ENCODE results near the gene OR2H1. TPM values are rescaled to one million over a fixed set of nuclear protein-coding genes. Genes with fewer than 3 reads are reported as not detected.

OR2H1 gene
- total and polyA plus RNA-seq, 9 of the 15 experiments (the other 6 are each of a cell fraction or from before 2014, with no cell fraction given) = not detected

Other genes with a start within 250 kb of the OR2H1 start
Only the 7 nearest of the 13 such genes appear.
- gene OR5V1, start 88.3 kb upstream of the OR2H1 start, total RNA-seq (2014; rRNA removed) = not detected in 2 replicates
- gene OR5V1, start 88.3 kb upstream of the OR2H1 start, total RNA-seq (2014; rRNA removed; fragmentation: Illumina TruSeq; extraction: Trizol) = not detected in 2 replicates
- not detected in 2 replicates for gene OR5V1, start 88.3 kb upstream of the OR2H1 start, total RNA-seq (2015; rRNA removed; fragmentation: Illumina TruSeq; extraction: Trizol)
- gene OR5V1, start 88.3 kb upstream of the OR2H1 start, total RNA-seq (2021) = not detected in 2 replicates
- not detected in 2 replicates for gene OR5V1, start 88.3 kb upstream of the OR2H1 start, polyA plus RNA-seq (2011; rRNA removed)
- gene OR5V1, start 88.3 kb upstream of the OR2H1 start, polyA plus RNA-seq (2014; fragmentation: Illumina TruSeq; extraction: Trizol) = not detected in 2 replicates
- gene OR5V1, start 88.3 kb upstream of the OR2H1 start, polyA plus RNA-seq (2014; fragmentation: Nextera tagmentation; extraction: Ambion mirVana) = not detected
- not detected in 2 replicates for gene OR5V1, start 88.3 kb upstream of the OR2H1 start, polyA plus RNA-seq (2014; rRNA removed)
- not detected in 2 replicates for gene OR12D3, start 81.9 kb upstream of the OR2H1 start, total RNA-seq (2014; rRNA removed)
- not detected in 2 replicates for gene OR12D3, start 81.9 kb upstream of the OR2H1 start, total RNA-seq (2014; rRNA removed; fragmentation: Illumina TruSeq; extraction: Trizol)
- gene OR12D3, start 81.9 kb upstream of the OR2H1 start, total RNA-seq (2015; rRNA removed; fragmentation: Illumina TruSeq; extraction: Trizol) = not detected in 2 replicates
- not detected in 2 replicates for gene OR12D3, start 81.9 kb upstream of the OR2H1 start, total RNA-seq (2021)
- gene OR12D3, start 81.9 kb upstream of the OR2H1 start, polyA plus RNA-seq (2011; rRNA removed) = not detected in 2 replicates
- gene OR12D3, start 81.9 kb upstream of the OR2H1 start, polyA plus RNA-seq (2014; fragmentation: Illumina TruSeq; extraction: Trizol) = not detected in 2 replicates
- not detected for gene OR12D3, start 81.9 kb upstream of the OR2H1 start, polyA plus RNA-seq (2014; fragmentation: Nextera tagmentation; extraction: Ambion mirVana)
- not detected in 2 replicates for gene OR12D3, start 81.9 kb upstream of the OR2H1 start, polyA plus RNA-seq (2014; rRNA removed)
- gene OR12D2, start 61.5 kb upstream of the OR2H1 start, total RNA-seq (2014; rRNA removed) = not detected in 2 replicates
- gene OR12D2, start 61.5 kb upstream of the OR2H1 start, total RNA-seq (2014; rRNA removed; fragmentation: Illumina TruSeq; extraction: Trizol) = not detected in 2 replicates
- not detected in 2 replicates for gene OR12D2, start 61.5 kb upstream of the OR2H1 start, total RNA-seq (2015; rRNA removed; fragmentation: Illumina TruSeq; extraction: Trizol)
- not detected in 2 replicates for gene OR12D2, start 61.5 kb upstream of the OR2H1 start, total RNA-seq (2021)
- not detected in 2 replicates for gene OR12D2, start 61.5 kb upstream of the OR2H1 start, polyA plus RNA-seq (2011; rRNA removed)
- not detected in 2 replicates for gene OR12D2, start 61.5 kb upstream of the OR2H1 start, polyA plus RNA-seq (2014; fragmentation: Illumina TruSeq; extraction: Trizol)
- not detected for gene OR12D2, start 61.5 kb upstream of the OR2H1 start, polyA plus RNA-seq (2014; fragmentation: Nextera tagmentation; extraction: Ambion mirVana)
- not detected in 2 replicates for gene OR12D2, start 61.5 kb upstream of the OR2H1 start, polyA plus RNA-seq (2014; rRNA removed)
- not detected in 2 replicates for gene OR12D1, start 42.2 kb upstream of the OR2H1 start, total RNA-seq (2014; rRNA removed)
- not detected in 2 replicates for gene OR12D1, start 42.2 kb upstream of the OR2H1 start, total RNA-seq (2014; rRNA removed; fragmentation: Illumina TruSeq; extraction: Trizol)
- gene OR12D1, start 42.2 kb upstream of the OR2H1 start, total RNA-seq (2015; rRNA removed; fragmentation: Illumina TruSeq; extraction: Trizol) = not detected in 2 replicates
- not detected in 2 replicates for gene OR12D1, start 42.2 kb upstream of the OR2H1 start, total RNA-seq (2021)
- not detected in 2 replicates for gene OR12D1, start 42.2 kb upstream of the OR2H1 start, polyA plus RNA-seq (2011; rRNA removed)
- not detected in 2 replicates for gene OR12D1, start 42.2 kb upstream of the OR2H1 start, polyA plus RNA-seq (2014; fragmentation: Illumina TruSeq; extraction: Trizol)
- not detected for gene OR12D1, start 42.2 kb upstream of the OR2H1 start, polyA plus RNA-seq (2014; fragmentation: Nextera tagmentation; extraction: Ambion mirVana)
- gene OR12D1, start 42.2 kb upstream of the OR2H1 start, polyA plus RNA-seq (2014; rRNA removed) = not detected in 2 replicates
- not detected in 2 replicates for gene OR10C1, start 17.8 kb upstream of the OR2H1 start, total RNA-seq (2014; rRNA removed)
- gene OR10C1, start 17.8 kb upstream of the OR2H1 start, total RNA-seq (2014; rRNA removed; fragmentation: Illumina TruSeq; extraction: Trizol) = not detected in 2 replicates
- gene OR10C1, start 17.8 kb upstream of the OR2H1 start, total RNA-seq (2015; rRNA removed; fragmentation: Illumina TruSeq; extraction: Trizol) = not detected in 2 replicates
- not detected in 2 replicates for gene OR10C1, start 17.8 kb upstream of the OR2H1 start, total RNA-seq (2021)
- gene OR10C1, start 17.8 kb upstream of the OR2H1 start, polyA plus RNA-seq (2011; rRNA removed) = not detected in 2 replicates
- not detected in 2 replicates for gene OR10C1, start 17.8 kb upstream of the OR2H1 start, polyA plus RNA-seq (2014; fragmentation: Illumina TruSeq; extraction: Trizol)
- gene OR10C1, start 17.8 kb upstream of the OR2H1 start, polyA plus RNA-seq (2014; fragmentation: Nextera tagmentation; extraction: Ambion mirVana) = not detected
- not detected in 2 replicates for gene OR10C1, start 17.8 kb upstream of the OR2H1 start, polyA plus RNA-seq (2014; rRNA removed)
- not detected in 2 replicates for gene OR11A1, start 84 bp upstream of the OR2H1 start, total RNA-seq (2014; rRNA removed)
- not detected in 2 replicates for gene OR11A1, start 84 bp upstream of the OR2H1 start, total RNA-seq (2014; rRNA removed; fragmentation: Illumina TruSeq; extraction: Trizol)
- not detected in 2 replicates for gene OR11A1, start 84 bp upstream of the OR2H1 start, total RNA-seq (2015; rRNA removed; fragmentation: Illumina TruSeq; extraction: Trizol)
- gene OR11A1, start 84 bp upstream of the OR2H1 start, total RNA-seq (2021) = not detected in 2 replicates
- gene OR11A1, start 84 bp upstream of the OR2H1 start, polyA plus RNA-seq (2011; rRNA removed) = not detected in 2 replicates
- gene OR11A1, start 84 bp upstream of the OR2H1 start, polyA plus RNA-seq (2014; fragmentation: Illumina TruSeq; extraction: Trizol) = not detected in 2 replicates
- not detected for gene OR11A1, start 84 bp upstream of the OR2H1 start, polyA plus RNA-seq (2014; fragmentation: Nextera tagmentation; extraction: Ambion mirVana)
- gene OR11A1, start 84 bp upstream of the OR2H1 start, polyA plus RNA-seq (2014; rRNA removed) = not detected in 2 replicates
- not detected in 2 replicates for gene MAS1L, start 30.8 kb downstream of the OR2H1 start, total RNA-seq (2014; rRNA removed)
- gene MAS1L, start 30.8 kb downstream of the OR2H1 start, total RNA-seq (2014; rRNA removed; fragmentation: Illumina TruSeq; extraction: Trizol) = not detected in 2 replicates
- gene MAS1L, start 30.8 kb downstream of the OR2H1 start, total RNA-seq (2015; rRNA removed; fragmentation: Illumina TruSeq; extraction: Trizol) = not detected in 2 replicates
- not detected in 2 replicates for gene MAS1L, start 30.8 kb downstream of the OR2H1 start, total RNA-seq (2021)
- not detected in 2 replicates for gene MAS1L, start 30.8 kb downstream of the OR2H1 start, polyA plus RNA-seq (2011; rRNA removed)
- not detected in 2 replicates for gene MAS1L, start 30.8 kb downstream of the OR2H1 start, polyA plus RNA-seq (2014; fragmentation: Illumina TruSeq; extraction: Trizol)
- gene MAS1L, start 30.8 kb downstream of the OR2H1 start, polyA plus RNA-seq (2014; fragmentation: Nextera tagmentation; extraction: Ambion mirVana) = not detected
- gene MAS1L, start 30.8 kb downstream of the OR2H1 start, polyA plus RNA-seq (2014; rRNA removed) = not detected in 2 replicates